ENCODE results near the gene MYOG.

GRCh38 chr1:203059485-203059884, 26.3 kb downstream of the MYOG start:
- TF ChIP-seq POLR2A (IDR thresholded peaks at IDR 0.05; ENCODE audit: low read depth, low read length) (no peak), NFYB (IDR thresholded peaks at IDR 0.05; ENCODE audit: insufficient read depth, low read depth, low read length) (no peak), CTCF (IDR thresholded peaks at IDR 0.05 in 2 of 3, conservative IDR thresholded peaks at IDR 0.05 in 1 of 3; ENCODE audit: control insufficient read depth in 2 of 3, extremely low read depth in 1 of 3, insufficient read depth in 1 of 3, low read depth in 3 of 3, low read length in 3 of 3) (no peak), FOXK2 (IDR thresholded peaks at IDR 0.05) (no peak), FOXM1 (IDR thresholded peaks at IDR 0.05; ENCODE audit: low read depth, low read length) (no peak), TAF1 (IDR thresholded peaks at IDR 0.05; ENCODE audit: borderline replicate concordance, low read depth, low read length) (no peak), ETV6 (conservative IDR thresholded peaks at IDR 0.05 in 1 of 2, IDR thresholded peaks at IDR 0.05 in 1 of 2; ENCODE audit: borderline replicate concordance in 1 of 2, low read depth in 1 of 2) (no peak), CREB1 (IDR thresholded peaks at IDR 0.05; ENCODE audit: low read depth) (no peak)
